Activated CD4-positive, alpha-beta T cell treated with anti-CD3 and anti-CD28 coated beads, Interleukin-2, Interleukin-6, amounts not matched to agents 100 ng/mL and 50 ng/mL, durations not matched to agents 16 hours and 8 hours (primary cell): ENCODE data around the gene COPG2.
"Not testable (repeated sequence)": the region's sequence is repeated elsewhere in the genome, so short reads cannot be mapped to it uniquely, and the experiment has no call there.

Source experiments
- DNase-seq: peaks from one replicate; pipeline ENCODE4 v3.0.0-alpha.2; 2020

The COPG2 gene

GRCh38 chr7:130668258-130669084 lies at the start of gene COPG2:
Gene COPG2, minus strand, starts transcription at chr7:130668748. Its CDS starts 80 bp downstream, at chr7:130668668.
- peak; percentile 88 for DNase-seq

GRCh38 chr7:130712416-130712815 lies 43.9 kb upstream of the COPG2 start:
- no peak for DNase-seq

GRCh38 chr7:130708766-130709165 lies 40.2 kb upstream of the COPG2 start:
- DNase-seq: no peak

GRCh38 chr7:130708001-130708400 lies 39.5 kb upstream of the COPG2 start:
- DNase-seq: no peak

- DNase-seq: no peak
Measured at GRCh38 chr7:130703851-130704250, 35.3 kb upstream of the COPG2 start.

- no peak for DNase-seq
Measured at GRCh38 chr7:130701650-130702049, 33.1 kb upstream of the COPG2 start.

- no peak for DNase-seq
Measured at GRCh38 chr7:130700760-130701159, 32.2 kb upstream of the COPG2 start.

- DNase-seq: no peak
Measured at GRCh38 chr7:130699686-130700085, 31.1 kb upstream of the COPG2 start.

- no peak for DNase-seq
Measured at GRCh38 chr7:130697820-130698219, 29.3 kb upstream of the COPG2 start.

- DNase-seq: peak; percentile 13
Measured at GRCh38 chr7:130695840-130696239, 27.3 kb upstream of the COPG2 start.

- not testable (repeated sequence) for DNase-seq
Measured at GRCh38 chr7:130692396-130692795, 23.8 kb upstream of the COPG2 start.

GRCh38 chr7:130689683-130690082 lies 21.1 kb upstream of the COPG2 start:
- no peak for DNase-seq

GRCh38 chr7:130683026-130683425 lies 14.5 kb upstream of the COPG2 start:
- DNase-seq: no peak

- DNase-seq: no peak
Measured at GRCh38 chr7:130674456-130674855, 5.9 kb upstream of the COPG2 start.

GRCh38 chr7:130673066-130673465 lies 4.5 kb upstream of the COPG2 start:
- no peak for DNase-seq

- no peak for DNase-seq
Measured at GRCh38 chr7:130672146-130672545, 3.6 kb upstream of the COPG2 start.

GRCh38 chr7:130669085-130669700 lies 645 bp upstream of the COPG2 start:
- no peak for DNase-seq

GRCh38 chr7:130667593-130668257 lies 823 bp downstream of the COPG2 start:
- no peak for DNase-seq

GRCh38 chr7:130662426-130662825 lies 6.1 kb downstream of the COPG2 start:
- DNase-seq: no peak

GRCh38 chr7:130655286-130655685 lies 13.3 kb downstream of the COPG2 start:
- DNase-seq: no peak

- DNase-seq: no peak
Measured at GRCh38 chr7:130654850-130655249, 13.7 kb downstream of the COPG2 start.

- DNase-seq: no peak
Measured at GRCh38 chr7:130650611-130651120, 17.9 kb downstream of the COPG2 start.

- peak; percentile 81 for DNase-seq
Measured at GRCh38 chr7:130649004-130649790, 19.4 kb downstream of the COPG2 start.
